AG09319 (cell line): ENCODE measurements around the gene OTUD3.
"Not testable (repeated sequence)": the region's sequence is repeated elsewhere in the genome, so short reads cannot be mapped to it uniquely, and the experiment has no call there.

Experiments
- DNase-seq: peaks from one replicate; pipeline ENCODE4 v3.0.0-alpha.2; 2010; ENCODE audit warnings: low read depth; ENCODE audit errors: extremely low read depth
- TF ChIP-seq, protein P1 (sequence below): IDR thresholded peaks from 2 replicates; pipeline ENCODE4 v1.5.1; 2011; ENCODE audit warnings: low read depth, mild to moderate bottlenecking, inconsistent platforms, low read length, moderate library complexity

Gene OTUD3

DNA sequence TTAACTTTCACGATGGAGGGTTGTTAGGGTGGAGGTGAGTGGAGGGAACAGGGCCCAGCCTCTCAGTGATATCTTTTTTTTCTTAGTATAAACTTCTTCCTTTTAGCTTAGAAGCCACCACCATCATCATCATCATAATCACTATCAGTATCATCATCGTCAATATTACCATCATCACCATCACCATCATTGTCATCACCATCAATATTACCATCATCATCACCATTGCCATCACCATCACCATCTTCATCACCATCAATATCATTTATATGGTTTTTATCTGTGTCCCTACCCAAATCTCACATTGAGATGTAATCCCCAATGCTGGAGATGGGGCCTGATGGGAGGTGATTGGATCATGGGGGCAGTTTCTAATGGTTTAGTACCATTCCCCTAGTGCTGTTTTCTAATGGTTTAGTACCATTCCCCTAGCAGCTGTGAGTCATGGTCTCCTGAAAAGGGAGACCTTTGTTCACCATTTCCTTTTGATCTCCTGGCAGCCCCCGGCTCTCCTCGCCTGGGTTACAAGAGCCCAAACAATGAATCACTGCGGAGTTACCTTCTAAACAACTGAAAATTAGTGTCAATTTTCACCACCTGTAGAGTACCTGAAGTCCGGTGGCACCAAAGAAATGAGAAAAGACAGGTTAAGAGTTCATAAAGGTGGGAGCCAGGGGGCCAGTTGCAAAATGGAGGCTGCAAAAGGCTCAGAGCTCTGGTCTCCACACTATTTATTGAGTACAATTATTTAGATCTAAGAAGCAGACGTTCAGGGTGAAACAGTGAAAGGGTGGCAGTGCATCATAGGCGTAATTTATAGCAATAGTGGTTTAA, 44.3 kb downstream of the OTUD3 start:
- DNase-seq: no peak
- TF ChIP-seq, protein P1, sequence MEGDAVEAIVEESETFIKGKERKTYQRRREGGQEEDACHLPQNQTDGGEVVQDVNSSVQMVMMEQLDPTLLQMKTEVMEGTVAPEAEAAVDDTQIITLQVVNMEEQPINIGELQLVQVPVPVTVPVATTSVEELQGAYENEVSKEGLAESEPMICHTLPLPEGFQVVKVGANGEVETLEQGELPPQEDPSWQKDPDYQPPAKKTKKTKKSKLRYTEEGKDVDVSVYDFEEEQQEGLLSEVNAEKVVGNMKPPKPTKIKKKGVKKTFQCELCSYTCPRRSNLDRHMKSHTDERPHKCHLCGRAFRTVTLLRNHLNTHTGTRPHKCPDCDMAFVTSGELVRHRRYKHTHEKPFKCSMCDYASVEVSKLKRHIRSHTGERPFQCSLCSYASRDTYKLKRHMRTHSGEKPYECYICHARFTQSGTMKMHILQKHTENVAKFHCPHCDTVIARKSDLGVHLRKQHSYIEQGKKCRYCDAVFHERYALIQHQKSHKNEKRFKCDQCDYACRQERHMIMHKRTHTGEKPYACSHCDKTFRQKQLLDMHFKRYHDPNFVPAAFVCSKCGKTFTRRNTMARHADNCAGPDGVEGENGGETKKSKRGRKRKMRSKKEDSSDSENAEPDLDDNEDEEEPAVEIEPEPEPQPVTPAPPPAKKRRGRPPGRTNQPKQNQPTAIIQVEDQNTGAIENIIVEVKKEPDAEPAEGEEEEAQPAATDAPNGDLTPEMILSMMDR: no peak

DNA sequence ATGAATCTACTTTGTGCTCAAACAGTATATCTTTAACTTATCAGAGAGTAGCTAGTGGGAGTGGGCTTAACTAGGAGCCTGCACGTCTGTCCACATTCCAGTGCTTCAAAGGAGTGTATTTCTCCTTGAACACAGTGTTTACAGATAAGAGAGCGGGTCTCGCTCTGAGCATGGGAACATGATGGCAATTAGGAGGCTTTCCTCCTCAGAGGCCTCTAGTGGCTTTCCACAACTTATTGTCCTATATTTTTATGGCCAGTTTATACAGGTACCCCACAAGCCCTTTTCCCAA, 44.9 kb downstream of the OTUD3 start:
- not testable (repeated sequence) for DNase-seq

DNA sequence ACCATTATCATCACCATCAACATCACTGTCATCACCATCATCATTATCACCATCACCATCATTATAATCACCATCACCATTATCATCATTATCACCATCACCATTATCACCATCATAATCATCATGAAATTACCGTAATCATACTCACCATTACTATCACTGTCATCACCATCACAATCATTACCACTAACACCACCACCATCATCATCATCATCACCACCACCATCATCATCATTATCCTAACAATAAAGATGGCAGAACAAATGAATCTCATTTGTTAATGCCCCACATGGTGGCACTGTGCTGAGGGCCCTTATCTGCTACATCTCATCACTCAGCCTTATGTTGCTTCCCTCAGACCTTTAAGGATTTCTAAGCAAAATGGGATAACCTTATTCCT, 50.7 kb downstream of the OTUD3 start:
- TF ChIP-seq, protein P1: no peak
- no peak for DNase-seq

GRCh38 chr1:19934336-19934735, 52.1 kb downstream of the OTUD3 start:
- TF ChIP-seq, protein P1: no peak

GRCh38 chr1:19936061-19936750, 54.0 kb downstream of the OTUD3 start:
- TF ChIP-seq, protein P1: no peak
- DNase-seq: no peak

More at GRCh38 chr1:19934336-19934735, 52.1 kb downstream of the OTUD3 start:
- no peak for DNase-seq

DNA sequence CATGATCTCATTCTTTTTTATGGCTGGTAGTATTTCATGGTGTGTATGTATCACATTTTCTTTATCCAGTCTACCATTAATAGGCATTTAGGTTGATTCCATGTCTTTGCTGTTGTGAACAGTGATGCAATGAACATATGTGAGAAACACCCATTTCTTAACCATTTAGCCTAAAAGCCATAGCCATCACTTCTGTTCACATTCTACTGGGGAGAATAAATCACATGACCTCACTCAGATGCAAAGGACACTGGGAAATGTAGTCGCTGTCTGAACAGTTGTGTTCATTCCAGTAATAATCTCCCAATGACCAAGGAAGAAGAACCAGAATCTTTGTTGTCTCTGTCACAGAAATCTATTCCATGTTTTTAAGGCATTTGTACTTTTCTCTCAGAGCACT, 56.3 kb downstream of the OTUD3 start:
- DNase-seq: no peak
- TF ChIP-seq, protein P1: no peak

GRCh38 chr1:19940486-19941205, 58.5 kb downstream of the OTUD3 start:
- TF ChIP-seq, protein P1: no peak
- no peak for DNase-seq
